DND-41 (cell line): Measurements from ENCODE around the gene MYCBPAP.
A peak's percentile ranks its signal among the peaks of the same experiment; 100 is the strongest.

Experiments
- ATAC-seq: fragments of 200-7000 bp; cut with Tn5 transposase; 3 replicates; pipeline ENCODE4 v1.9.1; 2021; ENCODE audit warnings: low read depth; ENCODE audit not compliant: insufficient read depth
- DNase-seq: peaks from one replicate; pipeline ENCODE4 v3.0.0-alpha.2; 2020
- H2AFZ ChIP-seq: 2 replicates; pipeline ENCODE4 v1.6.0; 2012; ENCODE audit warnings: low read depth, low read length
- H3K27ac ChIP-seq: 2 replicates; pipeline ENCODE4 v1.5.1; 2012; ENCODE audit warnings: low read length, inconsistent platforms
- H3K27me3 ChIP-seq: fragments of 200-600 bp; sonication (generic); 2 replicates; pipeline ENCODE4 v1.6.0; 2012; ENCODE audit warnings: low read length, mild to moderate bottlenecking, inconsistent platforms; ENCODE audit not compliant: insufficient read depth, poor library complexity
- H3K36me3 ChIP-seq: 2 replicates; pipeline ENCODE4 v1.5.1; 2012; ENCODE audit warnings: low read length, inconsistent platforms; ENCODE audit not compliant: insufficient read depth
- H3K4me1 ChIP-seq: 2 replicates; pipeline ENCODE4 v1.5.1; 2012; ENCODE audit warnings: mild to moderate bottlenecking, low read length; ENCODE audit not compliant: insufficient read depth
- H3K4me2 ChIP-seq: 2 replicates; pipeline ENCODE4 v1.6.0; 2012; ENCODE audit warnings: mild to moderate bottlenecking, moderate library complexity, low read length, inconsistent platforms; ENCODE audit not compliant: insufficient read depth
- H3K4me3 ChIP-seq, 2 experiments: fragments of 200-600 bp in 1 of 2; shearing (Covaris generic) in 1 of 2; 2 replicates each; pipeline ENCODE4 v1.5.1; 2012 to 2016; ENCODE audit warnings: inconsistent platforms in 2 of 2, low read length in 2 of 2, mild to moderate bottlenecking in 2 of 2, low read depth in 1 of 2, moderate library complexity in 1 of 2
- H3K79me2 ChIP-seq: 2 replicates; pipeline ENCODE4 v1.6.0; 2012; ENCODE audit warnings: low read length, inconsistent platforms; ENCODE audit not compliant: insufficient read depth
- H3K9ac ChIP-seq: 2 replicates; pipeline ENCODE4 v1.6.0; 2012; ENCODE audit warnings: low read depth, mild to moderate bottlenecking, inconsistent platforms, low read length, moderate library complexity
- H3K9me3 ChIP-seq: 2 replicates; pipeline ENCODE4 v1.5.1; 2012; ENCODE audit warnings: low read length, moderate library complexity, mild to moderate bottlenecking, inconsistent platforms; ENCODE audit not compliant: insufficient read depth, severe bottlenecking
- H4K20me1 ChIP-seq: 2 replicates; pipeline ENCODE4 v1.6.0; 2012; ENCODE audit warnings: low read length; ENCODE audit not compliant: insufficient read depth
- EZH2 ChIP-seq: IDR thresholded peaks from 3 replicates; pipeline ENCODE4 v1.6.1; 2012; ENCODE audit warnings: borderline replicate concordance, low read depth, mild to moderate bottlenecking, moderate library complexity, low read length, inconsistent platforms; ENCODE audit not compliant: severe bottlenecking
- TF ChIP-seq, protein P1 (sequence below): IDR thresholded peaks from 2 replicates; pipeline ENCODE4 v1.5.1; 2012; ENCODE audit warnings: borderline replicate concordance, low read length, moderate library complexity, mild to moderate bottlenecking; ENCODE audit not compliant: poor library complexity, severe bottlenecking; ENCODE audit errors: extremely low read depth

MYCBPAP gene

GRCh38 chr17:50560931-50561745 lies 52.9 kb downstream of the MYCBPAP start:
- Histone ChIP-seq H3K4me2 (no peak overlapping the region), H3K9me3 (no peaks in the 10 kb centered on the region), H3K4me1 (no peaks in the 10 kb centered on the region), H2AFZ (no peak overlapping the region), H3K4me3 (no peak overlapping the region), H3K79me2 (no peaks in the 10 kb centered on the region), H3K27ac (no peak overlapping the region), H3K27me3 (peaks cover 21% of the 10 kb centered on the region), H3K9ac (no peak overlapping the region), H4K20me1 (peaks cover 9% of the 10 kb centered on the region; the same call in 1 of the 2 replicates), H3K36me3 (no peaks in the 10 kb centered on the region)
- DNase-seq (no peak), ATAC-seq (no peak)
- TF ChIP-seq, protein P1, sequence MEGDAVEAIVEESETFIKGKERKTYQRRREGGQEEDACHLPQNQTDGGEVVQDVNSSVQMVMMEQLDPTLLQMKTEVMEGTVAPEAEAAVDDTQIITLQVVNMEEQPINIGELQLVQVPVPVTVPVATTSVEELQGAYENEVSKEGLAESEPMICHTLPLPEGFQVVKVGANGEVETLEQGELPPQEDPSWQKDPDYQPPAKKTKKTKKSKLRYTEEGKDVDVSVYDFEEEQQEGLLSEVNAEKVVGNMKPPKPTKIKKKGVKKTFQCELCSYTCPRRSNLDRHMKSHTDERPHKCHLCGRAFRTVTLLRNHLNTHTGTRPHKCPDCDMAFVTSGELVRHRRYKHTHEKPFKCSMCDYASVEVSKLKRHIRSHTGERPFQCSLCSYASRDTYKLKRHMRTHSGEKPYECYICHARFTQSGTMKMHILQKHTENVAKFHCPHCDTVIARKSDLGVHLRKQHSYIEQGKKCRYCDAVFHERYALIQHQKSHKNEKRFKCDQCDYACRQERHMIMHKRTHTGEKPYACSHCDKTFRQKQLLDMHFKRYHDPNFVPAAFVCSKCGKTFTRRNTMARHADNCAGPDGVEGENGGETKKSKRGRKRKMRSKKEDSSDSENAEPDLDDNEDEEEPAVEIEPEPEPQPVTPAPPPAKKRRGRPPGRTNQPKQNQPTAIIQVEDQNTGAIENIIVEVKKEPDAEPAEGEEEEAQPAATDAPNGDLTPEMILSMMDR, result no peak
- no peak for TF ChIP-seq EZH2

GRCh38 chr17:50561746-50562141 lies 53.5 kb downstream of the MYCBPAP start:
- no peaks in the 10 kb centered on the region for H3K79me2 ChIP-seq
- TF ChIP-seq, protein P1, result no peak
- TF ChIP-seq EZH2, result no peak
- no peak overlapping the region for H3K27ac ChIP-seq
- ATAC-seq, result no peak
- H2AFZ ChIP-seq, result no peak overlapping the region
- H3K4me1 ChIP-seq, result no peaks in the 10 kb centered on the region
- DNase-seq, result no peak
- H3K36me3 ChIP-seq, result no peaks in the 10 kb centered on the region
- peaks cover 21% of the 10 kb centered on the region for H3K27me3 ChIP-seq
- H3K4me3 ChIP-seq, result no peak overlapping the region
- H4K20me1 ChIP-seq, result peaks cover 9% of the 10 kb centered on the region; the same call in 1 of the 2 replicates
- no peaks in the 10 kb centered on the region for H3K9me3 ChIP-seq
- no peak overlapping the region for H3K4me2 ChIP-seq
- no peak overlapping the region for H3K9ac ChIP-seq

DNA sequence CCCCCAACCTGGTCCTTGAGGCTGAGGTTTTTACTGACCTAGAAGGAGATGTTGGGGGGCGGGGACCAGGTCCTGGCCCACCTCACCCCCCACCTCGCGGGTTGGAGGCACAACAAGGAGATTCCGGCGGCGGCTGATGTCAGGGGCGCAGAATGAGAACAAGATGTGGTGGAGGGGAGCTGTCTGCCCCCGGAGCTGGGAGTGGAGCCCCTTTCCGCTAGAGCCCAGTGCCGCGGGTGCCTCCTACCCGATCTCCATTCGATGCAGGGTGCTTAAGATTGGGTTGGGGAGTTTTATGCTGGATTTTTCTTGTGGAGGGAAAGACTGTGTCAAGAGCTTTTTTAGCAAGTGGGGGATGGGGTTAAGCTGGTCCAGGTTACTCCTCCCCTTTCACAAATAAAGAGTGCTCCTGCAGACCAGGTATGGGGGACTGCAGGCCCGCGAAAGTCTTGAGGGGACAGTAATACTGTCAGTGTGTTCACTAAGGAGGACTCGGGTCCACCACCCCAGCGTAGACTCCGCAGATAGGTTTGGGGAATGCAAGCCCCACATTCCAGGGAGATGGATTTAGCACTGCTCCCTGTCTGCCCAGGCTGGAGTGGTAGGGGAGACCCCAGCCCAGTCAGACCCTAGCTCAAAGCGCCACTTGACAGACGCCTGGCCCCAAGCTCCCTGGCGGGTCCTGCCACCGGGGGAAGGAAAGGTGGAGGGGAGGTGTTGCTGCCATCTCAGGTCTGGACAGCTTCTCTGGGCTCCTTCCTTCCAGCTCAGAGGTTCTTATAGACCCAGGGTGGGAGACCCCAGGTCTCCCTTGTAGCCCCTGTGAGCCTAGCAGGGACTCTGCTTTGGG lies 54.2 kb downstream of the MYCBPAP start:
- no peak overlapping the region for H2AFZ ChIP-seq
- no peaks in the 10 kb centered on the region for H3K9me3 ChIP-seq
- peaks cover 9% of the 10 kb centered on the region; the same call in 1 of the 2 replicates for H4K20me1 ChIP-seq
- peaks cover 25% of the 10 kb centered on the region for H3K27me3 ChIP-seq
- H3K4me2 ChIP-seq, result no peak overlapping the region
- ATAC-seq, result no peak
- H3K4me3 ChIP-seq, result no peak overlapping the region
- no peak overlapping the region for H3K9ac ChIP-seq
- no peaks in the 10 kb centered on the region for H3K79me2 ChIP-seq
- no peak overlapping the region for H3K27ac ChIP-seq
- DNase-seq, result peak; percentile 18
- H3K36me3 ChIP-seq, result no peaks in the 10 kb centered on the region
- TF ChIP-seq, protein P1, result no peak
- TF ChIP-seq EZH2, result no peak
- no peaks in the 10 kb centered on the region for H3K4me1 ChIP-seq
